Stimulated activated CD8-positive, alpha-beta memory T cell treated with anti-CD3 and anti-CD28 coated beads, Interleukin-15, amount 100 ng/mL, for 24 hours (primary cell): ENCODE measurements around the gene KIAA0753.
"Not testable (repeated sequence)": the region's sequence is repeated elsewhere in the genome, so short reads cannot be mapped to it uniquely, and the experiment has no call there.

Experiments used
- DNase-seq: peaks from one replicate; pipeline ENCODE4 v3.0.0-alpha.2; 2020; ENCODE audit warnings: low read depth

The KIAA0753 gene

DNA sequence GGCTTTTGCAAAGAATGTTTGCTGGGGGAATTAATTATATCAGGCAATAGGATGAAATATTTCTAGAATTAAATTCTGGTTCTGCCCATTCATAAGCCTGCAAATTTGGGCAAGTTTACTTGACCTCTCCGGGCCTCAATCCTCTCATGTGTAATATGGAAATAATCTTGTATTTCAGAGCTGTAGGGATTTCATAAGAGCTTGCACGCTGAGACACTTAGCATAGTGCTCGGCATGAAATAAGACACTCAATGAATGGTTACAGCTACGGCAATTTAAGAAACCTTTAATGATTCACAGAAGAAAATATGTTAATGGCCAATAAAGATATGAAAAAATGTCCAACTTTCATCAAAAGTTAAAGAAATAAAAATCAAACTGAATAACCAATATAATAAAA lies 43.6 kb downstream of the KIAA0753 start:
- DNase-seq: no peak

GRCh38 chr17:6596511-6596910 lies 44.0 kb downstream of the KIAA0753 start:
- DNase-seq: no peak

- no peak for DNase-seq
These were observed 44.4 kb downstream of the KIAA0753 start for GRCh38 chr17:6596081-6596480.

- DNase-seq: not testable (repeated sequence)
These were observed 47.1 kb downstream of the KIAA0753 start for GRCh38 chr17:6593371-6593770.

- no peak for DNase-seq
These were observed 48.3 kb downstream of the KIAA0753 start for GRCh38 chr17:6592173-6592572.

DNA sequence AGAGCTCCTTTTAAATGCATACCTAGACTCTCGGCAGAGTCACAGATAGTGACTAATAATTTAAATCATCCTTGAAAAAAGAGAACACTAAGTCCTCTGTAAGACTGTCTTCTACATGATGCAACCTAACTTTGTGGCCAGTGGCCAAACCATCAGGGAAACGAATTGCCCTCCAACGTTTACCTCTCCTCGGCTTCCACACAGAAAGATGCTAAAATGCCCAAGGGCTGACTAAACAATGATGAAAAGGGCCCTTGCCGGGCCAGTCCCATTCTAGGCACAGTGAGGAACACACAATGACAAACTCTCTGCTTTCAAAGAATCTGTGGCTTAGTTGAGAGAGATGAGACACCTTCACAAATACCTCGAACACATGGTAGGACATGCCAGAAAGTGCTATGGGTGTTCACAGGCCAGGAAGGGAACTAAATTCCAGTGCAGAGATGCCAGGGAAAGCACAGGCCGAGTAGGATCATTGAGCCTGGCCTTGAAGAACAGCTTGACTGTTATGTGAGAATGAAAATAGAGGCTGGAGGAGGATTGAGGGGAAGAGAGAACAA lies 48.8 kb downstream of the KIAA0753 start:
- DNase-seq: no peak

DNA sequence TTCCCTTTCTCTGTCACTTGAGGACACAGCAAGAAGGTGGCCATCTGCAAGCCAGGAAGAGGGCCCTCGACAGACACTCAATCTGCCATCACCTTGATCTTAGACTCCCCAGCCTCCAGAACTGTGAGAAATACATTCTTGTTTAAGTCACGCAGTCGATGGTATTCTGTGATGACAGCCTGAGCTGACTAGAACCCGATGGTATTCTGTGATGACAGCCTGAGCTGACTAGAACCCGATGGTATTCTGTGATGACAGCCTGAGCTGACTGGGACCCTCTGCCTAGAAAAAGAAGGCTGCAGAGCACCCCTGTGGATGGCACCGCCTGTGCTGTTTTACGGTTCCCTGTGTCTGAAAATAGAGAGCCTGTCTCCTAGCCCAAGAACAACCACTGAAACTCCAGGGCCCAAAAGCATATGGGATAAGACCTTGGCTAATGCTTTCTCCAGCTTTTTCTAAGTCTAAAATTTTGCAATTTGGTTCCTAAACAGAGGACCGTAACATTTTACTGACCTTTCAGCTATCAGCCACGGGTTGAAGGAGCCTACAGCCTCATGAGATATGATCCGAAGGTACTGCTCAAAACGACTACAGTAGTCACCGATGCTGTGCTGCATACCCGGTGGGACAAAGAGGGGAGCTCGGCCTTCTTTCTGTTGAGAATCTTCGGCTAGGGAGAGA lies 51.1 kb downstream of the KIAA0753 start:
- DNase-seq: no peak

- DNase-seq: no peak
These were observed 52.3 kb downstream of the KIAA0753 start for GRCh38 chr17:6588165-6588564.

- DNase-seq: no peak
These were observed 53.2 kb downstream of the KIAA0753 start for GRCh38 chr17:6587310-6587709.

GRCh38 chr17:6583411-6583810 lies 57.1 kb downstream of the KIAA0753 start:
- DNase-seq: no peak

DNA sequence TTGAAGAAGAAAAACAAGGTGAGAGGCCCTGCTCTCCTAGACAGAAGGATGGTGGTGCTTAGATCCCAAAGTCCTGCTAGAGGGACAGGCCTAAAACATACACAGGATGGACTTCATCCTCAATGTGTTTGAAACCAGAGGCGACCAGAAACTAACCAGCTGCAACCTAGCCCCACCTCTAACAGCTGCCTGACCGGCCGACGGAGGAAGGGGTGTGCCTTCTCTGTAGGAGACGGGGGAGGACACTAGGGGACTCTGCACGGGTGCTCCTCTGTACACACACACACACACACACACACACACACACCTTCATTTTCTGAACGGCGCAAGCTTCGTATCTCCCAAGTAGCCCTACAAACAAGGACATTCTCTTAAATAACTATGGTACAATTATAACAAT lies 59.9 kb downstream of the KIAA0753 start:
- no peak for DNase-seq

DNA sequence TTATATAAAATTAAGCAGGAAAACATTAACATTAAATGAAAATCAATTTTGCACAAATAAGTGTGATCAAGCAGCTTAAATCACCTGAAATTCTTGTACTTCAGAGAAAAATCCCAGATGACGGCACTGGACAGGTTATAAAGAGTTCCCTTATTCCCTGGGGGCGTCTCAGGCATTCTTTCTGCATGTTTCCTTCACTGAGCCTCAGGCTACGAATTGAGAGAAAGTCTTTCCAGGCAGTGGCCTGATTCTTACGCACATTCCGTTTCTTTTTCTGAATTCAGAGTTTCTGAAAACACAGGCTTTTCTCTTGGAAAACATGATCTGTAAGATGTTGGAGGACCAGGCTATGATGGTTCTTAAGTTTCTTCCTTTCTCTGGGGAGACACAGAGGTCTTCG lies 62.0 kb downstream of the KIAA0753 start:
- no peak for DNase-seq

DNA sequence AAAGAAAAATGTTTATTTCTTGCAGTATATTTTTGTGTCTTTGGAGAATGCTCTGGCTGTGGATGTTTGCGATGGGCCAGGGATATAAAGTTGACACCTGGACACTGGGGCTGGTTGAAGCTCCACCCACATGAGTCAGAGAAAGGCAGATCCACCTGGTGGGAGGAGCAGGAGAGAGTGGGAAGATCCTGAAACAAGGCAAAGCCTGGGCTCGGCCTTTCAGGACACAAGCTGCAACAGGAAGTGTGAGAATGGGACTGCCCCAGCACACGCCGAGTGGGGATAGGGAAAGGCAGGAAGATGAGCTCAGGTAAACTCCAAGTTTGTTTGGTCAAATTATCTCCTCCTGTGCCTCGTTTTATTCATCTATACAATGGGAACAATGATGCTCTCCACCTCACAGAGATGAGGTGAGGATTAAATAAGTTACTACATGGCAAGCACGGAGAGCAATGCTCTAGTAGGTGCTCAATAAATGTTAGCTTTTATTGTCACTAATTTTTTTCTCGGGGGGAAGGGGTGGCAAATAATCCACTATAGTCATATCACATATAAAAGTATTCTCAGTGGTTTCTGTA lies 62.7 kb downstream of the KIAA0753 start:
- DNase-seq: no peak

DNA sequence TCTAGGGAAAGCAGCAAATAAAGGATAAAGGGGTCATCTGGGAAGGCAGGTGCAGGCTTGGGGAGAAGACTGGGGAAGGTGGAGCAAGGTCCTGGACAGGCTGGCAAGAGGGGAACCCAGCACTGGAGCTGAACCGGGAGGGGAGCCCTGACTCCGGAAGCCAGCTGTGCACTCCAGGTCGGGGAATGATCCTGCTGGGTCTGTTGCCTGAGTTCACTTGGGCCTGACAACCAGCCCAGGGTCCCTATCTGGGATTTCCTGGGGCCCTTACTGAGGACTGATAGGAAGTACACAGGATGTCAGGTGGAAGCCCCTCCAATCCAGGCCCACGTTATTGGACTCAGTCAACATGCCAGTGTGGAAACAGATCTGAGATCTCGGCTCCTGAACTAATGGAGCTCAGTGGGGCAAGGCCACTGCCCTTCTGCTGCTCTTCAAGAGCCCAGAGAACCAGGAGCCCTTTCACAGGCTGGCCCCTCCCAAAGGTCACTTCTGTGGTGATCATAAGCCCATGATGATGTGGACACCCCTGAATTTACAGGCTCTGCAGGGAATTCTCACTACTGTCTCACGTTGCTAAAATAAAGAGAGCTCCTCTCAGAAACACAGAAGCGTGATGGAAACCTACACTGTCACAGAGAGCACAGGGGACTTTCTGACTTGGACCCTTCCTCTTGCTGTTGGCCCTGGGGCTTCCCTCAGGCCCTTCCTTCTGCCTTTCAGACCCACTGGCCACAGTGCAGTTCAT lies 64.3 kb downstream of the KIAA0753 start:
- no peak for DNase-seq

GRCh38 chr17:6575596-6575988 lies 64.9 kb downstream of the KIAA0753 start:
- no peak for DNase-seq

- no peak for DNase-seq
These were observed 65.6 kb downstream of the KIAA0753 start for GRCh38 chr17:6574687-6575595.

- no peak for DNase-seq
These were observed 66.4 kb downstream of the KIAA0753 start for GRCh38 chr17:6573982-6574686.

DNA sequence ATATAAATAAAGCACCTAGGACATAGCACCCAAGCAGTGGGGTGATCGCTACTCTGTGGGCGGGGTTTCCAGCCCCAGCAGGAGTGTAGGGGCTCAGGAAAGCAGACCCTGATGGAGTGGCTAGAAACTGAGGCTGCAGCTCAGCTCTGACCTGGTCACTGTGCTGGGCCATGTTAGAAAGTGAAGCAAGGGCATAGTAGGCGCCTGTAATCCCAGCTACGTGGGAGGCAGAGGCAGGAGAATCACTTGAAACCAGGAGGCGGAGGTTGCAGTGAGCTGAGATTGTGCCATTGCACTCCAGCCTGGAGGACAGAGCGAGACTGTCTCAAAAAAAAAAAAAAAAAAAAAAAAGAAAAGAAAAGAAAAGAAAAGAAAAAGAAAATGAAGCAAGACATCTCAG lies 67.0 kb downstream of the KIAA0753 start:
- not testable (repeated sequence) for DNase-seq

DNA sequence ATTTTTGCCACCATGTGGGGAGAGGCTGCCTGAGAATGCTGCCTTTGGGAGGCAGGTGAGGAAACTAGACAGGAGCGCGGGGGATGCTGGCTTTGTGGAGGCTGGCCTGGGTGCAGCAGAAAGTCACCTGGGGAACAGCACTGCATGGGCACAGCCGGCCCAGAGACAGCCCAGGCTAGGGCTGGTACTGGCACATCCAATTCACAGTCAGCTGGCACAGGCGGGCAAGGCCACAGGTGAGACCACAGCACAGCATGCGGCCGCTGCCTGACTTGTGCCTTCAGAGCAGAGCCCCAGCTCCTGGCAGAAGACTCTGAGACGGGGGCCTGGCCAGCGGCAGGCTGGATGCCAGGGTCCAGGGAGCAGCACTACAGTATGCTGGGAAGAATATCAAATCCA lies 67.5 kb downstream of the KIAA0753 start:
- DNase-seq: no peak

DNA sequence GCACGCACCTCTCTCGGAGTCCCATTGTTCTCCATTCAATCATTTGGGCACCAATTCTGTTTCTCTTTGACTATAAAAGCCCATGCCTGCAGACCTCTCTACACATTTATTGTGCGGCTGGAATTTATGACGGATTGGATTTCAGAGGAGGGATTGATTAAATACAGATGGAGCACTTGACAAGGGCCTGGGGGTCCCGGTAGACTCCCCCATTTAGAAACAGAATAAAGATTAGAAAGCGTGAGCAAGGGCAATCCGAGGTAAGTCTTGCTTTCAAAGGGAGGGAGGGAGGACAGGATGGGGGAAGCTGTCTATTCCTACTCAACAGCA lies 69.1 kb downstream of the KIAA0753 start:
- no peak for DNase-seq

DNA sequence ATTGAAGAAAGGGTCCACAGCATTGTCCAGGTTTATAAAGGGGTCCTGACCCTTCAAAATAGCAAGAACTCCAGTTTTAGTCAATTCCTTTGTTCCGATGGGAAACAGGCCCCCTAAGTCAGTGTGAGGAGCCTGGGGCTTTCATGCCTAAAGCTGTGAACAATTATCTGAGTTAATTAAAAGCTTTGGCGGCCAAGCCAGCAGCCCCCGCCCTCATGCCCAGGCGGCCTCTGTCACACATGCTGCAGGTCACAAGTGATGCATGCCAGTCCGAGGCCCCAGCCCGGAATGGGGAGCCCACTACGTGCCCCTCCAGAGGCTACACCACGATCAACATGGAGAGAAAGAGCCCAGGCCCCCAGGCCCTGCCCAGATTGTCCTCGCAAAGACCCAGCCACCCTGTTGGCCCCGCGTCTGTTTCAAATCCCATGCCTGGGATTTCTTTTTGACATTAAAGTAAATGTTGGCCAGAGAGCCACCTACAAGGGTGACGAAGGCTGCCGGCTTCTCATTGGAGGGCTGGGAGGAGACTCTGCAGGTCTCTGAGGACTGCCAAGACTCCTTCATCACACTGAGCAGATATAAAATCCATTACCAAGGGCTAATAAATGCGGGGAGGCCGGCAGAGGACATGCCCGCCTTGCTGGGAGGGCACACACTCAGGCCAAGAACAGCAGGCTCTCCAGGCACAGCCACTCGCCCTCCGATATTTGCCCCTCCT lies 69.6 kb downstream of the KIAA0753 start:
- no peak for DNase-seq
